GM03348 (cell line): ENCODE measurements around the gene DHX29.
"Not testable (repeated sequence)": the region's sequence is repeated elsewhere in the genome, so short reads cannot be mapped to it uniquely, and the experiment has no call there.

ENCODE experiments used
- DNase-seq: peaks from one replicate; pipeline ENCODE4 v3.0.0; 2012; ENCODE audit warnings: low spot score

The DHX29 gene

DNA sequence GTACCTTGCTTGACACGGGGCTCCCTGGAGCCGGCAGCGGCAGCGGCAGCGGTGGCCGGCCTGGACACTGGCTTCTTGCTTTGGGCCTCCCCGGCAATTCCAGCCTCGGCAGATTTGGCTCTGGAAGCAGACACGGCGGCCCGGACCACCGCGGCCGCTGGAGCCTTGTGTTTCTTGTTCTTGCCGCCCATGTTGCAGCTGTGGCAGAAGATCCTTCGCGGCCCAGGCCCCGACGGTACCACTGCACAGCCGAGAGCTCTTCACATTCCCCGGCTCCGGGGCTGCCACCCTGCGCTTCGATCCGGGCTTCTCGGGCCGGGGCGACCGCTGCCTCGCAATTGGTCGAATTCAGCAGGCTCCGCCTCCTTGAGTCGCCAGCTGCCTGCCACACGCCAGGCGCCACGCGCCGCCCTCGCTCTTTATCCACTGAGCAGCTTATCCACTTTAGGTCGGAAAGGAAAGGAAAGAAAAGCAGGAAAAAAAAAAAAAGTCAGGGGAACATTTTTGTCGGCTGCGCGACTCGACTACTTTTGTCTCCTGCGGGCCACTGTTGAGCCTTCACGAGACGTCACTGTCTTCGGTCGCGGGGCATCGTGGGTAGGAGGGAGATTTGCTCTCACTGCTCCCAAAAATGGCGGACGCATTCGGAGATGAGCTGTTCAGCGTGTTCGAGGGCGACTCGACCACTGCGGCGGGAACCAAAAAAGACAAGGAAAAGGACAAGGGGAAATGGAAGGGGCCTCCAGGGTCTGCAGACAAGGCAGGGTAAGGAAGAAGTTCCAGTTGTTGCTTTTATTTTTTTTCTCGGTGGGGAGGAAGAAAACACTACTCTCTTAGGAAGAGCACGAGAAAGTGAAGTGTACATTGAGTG is at the start of gene DHX29, which contains the start of gene MTREX:
Gene DHX29 (minus strand): TSS at position 312 of the 871 bp plus-strand sequence. CDS start 121 bp downstream, at position 191.
Gene MTREX (plus strand): TSS at position 607 of the 871 bp plus-strand sequence. CDS start 25 bp downstream, at position 632.
- DNase-seq = peak; percentile 96

DNA sequence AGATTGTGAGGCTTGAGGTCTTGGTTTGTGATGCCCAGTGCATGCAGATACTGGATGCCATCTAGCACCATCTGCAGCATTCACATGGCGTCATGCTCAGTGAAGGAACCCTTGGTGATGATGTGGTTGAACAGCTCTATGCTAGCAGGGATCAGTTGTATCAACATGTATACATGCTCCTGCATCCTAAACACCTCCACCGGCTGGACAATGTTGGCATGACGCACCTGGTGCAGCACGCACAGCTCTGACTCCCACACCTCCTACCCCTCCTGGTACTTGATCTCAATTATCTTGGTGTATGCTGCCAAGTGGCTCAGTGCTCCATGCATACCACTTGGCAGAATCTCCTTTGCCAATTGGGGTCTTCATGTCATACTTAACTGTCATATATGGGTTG is 49.4 kb upstream of the DHX29 start:
- no peak for DNase-seq

- DNase-seq = no peak
Observed at GRCh38 chr5:55350754-55351153, 43.3 kb upstream of the DHX29 start.

GRCh38 chr5:55347786-55348185 is 40.3 kb upstream of the DHX29 start:
- no peak for DNase-seq

DNA sequence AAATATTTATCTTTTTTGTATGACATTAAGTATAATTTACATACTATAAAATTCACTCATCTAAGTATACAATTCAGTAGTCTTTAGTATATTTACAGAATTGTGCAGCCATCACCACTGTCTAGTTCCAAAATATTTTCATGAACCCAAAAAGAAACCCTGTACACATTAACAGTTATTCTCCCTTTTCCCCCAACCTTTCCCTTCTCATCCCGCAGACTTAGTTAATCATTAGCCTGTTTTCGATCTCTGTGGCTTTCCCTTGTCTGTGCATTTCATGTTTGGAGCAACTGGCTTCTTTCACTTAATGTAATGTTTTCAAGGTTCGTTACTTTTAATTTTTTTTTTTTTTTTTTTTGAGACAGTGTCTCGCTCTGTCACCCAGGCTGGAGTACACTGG is 37.8 kb upstream of the DHX29 start:
- DNase-seq = no peak

DNA sequence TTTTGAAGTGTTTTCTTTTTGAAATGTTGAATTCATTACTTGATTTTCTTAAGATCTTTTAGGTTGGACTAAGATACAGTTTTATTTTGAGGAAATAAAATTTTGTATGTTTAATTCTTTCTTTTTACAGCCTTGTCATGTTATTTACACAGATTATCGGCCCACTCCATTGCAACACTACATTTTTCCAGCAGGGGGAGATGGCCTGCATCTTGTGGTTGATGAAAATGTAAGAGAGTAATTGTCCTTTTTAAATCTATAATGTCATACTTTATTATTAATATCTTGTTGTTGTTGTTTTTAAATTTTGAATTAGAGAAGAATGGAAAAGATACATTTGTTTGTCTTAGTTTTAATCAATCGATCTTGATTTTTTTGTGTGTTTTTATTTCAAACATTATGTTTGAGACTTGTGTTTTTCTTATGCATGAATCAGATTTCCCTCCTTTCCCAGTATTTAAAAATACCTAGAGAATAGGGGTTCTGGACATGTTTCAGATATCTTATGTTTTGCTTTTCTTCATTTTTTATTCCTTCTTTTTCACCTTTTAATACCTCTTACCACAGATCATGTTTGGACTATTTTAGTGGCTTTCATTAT is 37.0 kb upstream of the DHX29 start:
- DNase-seq = peak; percentile 58

GRCh38 chr5:55343609-55344008 is 36.1 kb upstream of the DHX29 start:
- no peak for DNase-seq

- no peak for DNase-seq
Observed at GRCh38 chr5:55343107-55343506, 35.6 kb upstream of the DHX29 start.

DNA sequence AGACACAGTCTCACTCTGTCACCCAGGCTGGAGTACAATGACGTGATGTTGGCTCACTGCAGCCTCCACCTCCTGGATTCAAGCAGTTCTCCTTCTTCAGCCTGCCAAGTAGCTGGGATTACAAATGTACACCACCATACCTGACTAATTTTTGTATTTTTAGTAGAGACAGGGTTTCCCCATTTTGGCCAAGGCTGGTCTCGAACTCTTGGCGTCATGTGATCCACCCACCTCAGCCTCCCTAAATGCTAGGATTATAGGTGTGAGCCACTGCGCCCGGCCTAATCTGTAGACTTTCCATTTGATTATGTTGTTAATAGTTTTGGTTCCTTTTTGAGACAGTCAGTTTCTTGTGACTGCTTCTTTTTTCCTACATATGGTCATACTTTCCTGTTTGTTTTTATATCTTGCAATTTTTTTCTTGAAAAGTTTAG is 31.3 kb upstream of the DHX29 start:
- DNase-seq = no peak

- DNase-seq = no peak
Observed at GRCh38 chr5:55338092-55338613, 30.7 kb upstream of the DHX29 start.

DNA sequence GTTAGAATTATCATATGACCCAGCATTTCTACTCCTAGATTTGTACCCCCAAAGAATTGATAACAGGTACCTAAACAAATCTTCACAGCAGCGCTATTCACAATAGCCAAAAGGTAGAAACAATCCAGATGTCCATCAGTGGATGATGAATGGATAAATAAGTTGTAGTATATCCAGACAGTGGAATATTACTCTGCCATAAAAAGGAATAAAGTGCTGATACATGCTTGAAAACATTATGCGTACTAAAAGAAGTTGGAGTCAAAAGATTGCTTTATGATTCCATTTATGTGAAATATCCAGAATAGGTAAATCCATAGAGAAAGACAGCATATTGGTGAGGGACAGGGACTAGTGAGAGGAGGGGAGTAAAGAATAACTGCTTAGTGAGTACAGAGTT is 26.3 kb upstream of the DHX29 start:
- no peak for DNase-seq

GRCh38 chr5:55333017-55333416 is 25.5 kb upstream of the DHX29 start:
- no peak for DNase-seq

- no peak for DNase-seq
Observed at GRCh38 chr5:55331321-55331720, 23.8 kb upstream of the DHX29 start.

- no peak for DNase-seq
Observed at GRCh38 chr5:55327281-55327680, 19.8 kb upstream of the DHX29 start.

DNA sequence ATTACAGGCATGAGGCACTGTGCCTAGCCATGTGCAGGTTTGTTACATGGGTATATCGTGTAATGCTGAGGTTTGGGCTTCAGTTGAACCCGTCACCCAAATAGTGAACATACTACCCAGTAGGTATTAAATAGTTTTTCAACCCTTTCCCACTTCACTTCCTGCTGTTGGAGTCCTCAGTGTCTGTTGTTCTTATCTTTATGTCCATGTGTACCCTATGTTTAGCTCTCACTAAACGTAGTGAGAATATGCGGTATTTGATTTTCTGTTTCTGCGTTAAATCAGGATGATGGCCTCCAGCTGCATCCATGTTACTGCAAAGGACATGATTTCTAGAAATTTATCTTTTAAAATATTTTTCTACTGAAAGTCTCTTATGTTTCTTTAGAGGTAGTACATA is 18.1 kb upstream of the DHX29 start:
- no peak for DNase-seq

- DNase-seq = peak; percentile 60
Observed at GRCh38 chr5:55324815-55325418, 17.4 kb upstream of the DHX29 start.

DNA sequence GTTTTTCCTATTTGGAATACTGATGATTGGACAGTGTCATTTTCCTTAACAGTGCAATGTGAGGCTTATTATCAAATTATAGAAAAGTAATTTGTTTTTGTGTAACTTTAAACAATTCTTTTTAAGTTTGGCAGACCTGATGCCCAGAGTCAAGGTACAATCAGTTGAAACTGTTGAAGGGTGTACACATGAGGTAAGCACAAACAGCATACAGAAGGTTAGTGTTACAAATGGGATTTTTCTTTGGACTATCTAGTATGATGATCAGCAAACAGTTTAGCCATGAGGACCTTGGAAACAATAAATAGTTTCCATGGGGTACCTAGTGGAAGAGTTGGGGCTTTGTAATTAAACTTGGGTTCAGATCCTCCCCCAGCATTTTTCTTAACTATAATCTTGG is 16.5 kb upstream of the DHX29 start:
- no peak for DNase-seq

DNA sequence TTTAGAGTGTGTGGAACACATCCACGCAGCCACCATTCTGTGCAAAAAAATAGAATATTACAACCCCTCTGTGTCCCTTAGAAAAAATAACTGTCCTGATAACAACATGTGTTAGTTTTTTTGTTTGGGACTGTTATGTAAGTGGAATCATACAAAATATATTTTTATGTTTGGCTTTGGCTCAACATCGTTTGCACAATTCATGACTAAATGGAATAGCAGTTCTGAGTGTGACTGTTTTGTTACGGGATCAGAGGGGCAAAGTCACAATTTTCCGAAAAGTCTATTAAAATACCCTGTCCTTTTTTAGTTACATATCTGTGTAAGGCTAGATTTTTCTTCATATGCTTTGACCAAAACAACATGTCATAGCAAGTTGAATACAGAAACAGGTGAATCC is 13.1 kb upstream of the DHX29 start:
- peak; percentile 19 for DNase-seq

GRCh38 chr5:55319491-55319890 is 12.0 kb upstream of the DHX29 start:
- DNase-seq = no peak

GRCh38 chr5:55318237-55318636 is 10.7 kb upstream of the DHX29 start:
- DNase-seq = not testable (repeated sequence)

- no peak for DNase-seq
Observed at GRCh38 chr5:55316837-55317236, 9.3 kb upstream of the DHX29 start.

- DNase-seq = no peak
Observed at GRCh38 chr5:55316289-55316688, 8.8 kb upstream of the DHX29 start.
